Mesothelial cell of epicardium (in vitro differentiated cells): Measurements from ENCODE around the gene SNX13. TPM values are rescaled to one million over a fixed set of nuclear protein-coding genes. Genes with fewer than 3 reads are reported as not detected.
A peak's percentile ranks its signal among the peaks of the same experiment; 100 is the strongest.

Experiments
- DNase-seq, 2 experiments: peaks; one replicate each; pipeline ENCODE4 v3.0.0; 2021; ENCODE audit warnings: low spot score in 2 of 2; ENCODE audit not compliant: unreplicated experiment in 2 of 2
- H3K27ac Mint-ChIP-seq: 2 replicates; pipeline ENCODE4 v1.8.0; 2021; ENCODE audit warnings: mixed read lengths
- H3K27me3 Mint-ChIP-seq: 2 replicates; pipeline ENCODE4 v1.8.0; 2021; ENCODE audit warnings: low read depth, mixed read lengths
- H3K36me3 Mint-ChIP-seq: 2 replicates; pipeline ENCODE4 v1.8.0; 2021; ENCODE audit warnings: mixed read lengths
- H3K4me1 Mint-ChIP-seq: 2 replicates; pipeline ENCODE4 v1.8.0; 2021; ENCODE audit warnings: mixed read lengths
- H3K4me3 Mint-ChIP-seq: 2 replicates; pipeline ENCODE4 v1.8.0; 2021; ENCODE audit warnings: mild to moderate bottlenecking, moderate library complexity, mixed read lengths
- H3K9me3 Mint-ChIP-seq: 2 replicates; pipeline ENCODE4 v1.8.0; 2021; ENCODE audit warnings: mixed read lengths
- CTCF ChIP-seq: fragments of 200-600 bp; sonication (generic); IDR thresholded peaks from one replicate; pipeline ENCODE4 v1.5.0; 2021; ENCODE audit warnings: antibody characterized with exemption; ENCODE audit not compliant: unreplicated experiment
- total RNA-seq: library from RNA; stranded (reverse); gene quantifications from 3 replicates; pipeline ENCODE4 v1.2.1, GENCODE V29; 2021

Gene SNX13
- total RNA-seq, 1 donor from 2014 or later: 57.1 TPM

GRCh38 chr7:17939606-17940301 is 540 bp downstream of the SNX13 start:
- Mint-ChIP-seq H3K9me3 (no peaks in the 10 kb centered on the region), H3K27me3 (no peaks in the 10 kb centered on the region), H3K36me3 (no peaks in the 10 kb centered on the region), H3K4me3 (peak overlapping the region; percentile 94), H3K4me1 (peaks cover 41% of the 10 kb centered on the region), H3K27ac (peak overlapping the region; percentile 98)
- DNase-seq: no peak
- TF ChIP-seq CTCF: no peak

- DNase-seq: no peak
- H3K4me3 Mint-ChIP-seq: peak overlapping the region; percentile 94
- no peaks in the 10 kb centered on the region for H3K36me3 Mint-ChIP-seq
- peak overlapping the region; percentile 98 for H3K27ac Mint-ChIP-seq
- H3K27me3 Mint-ChIP-seq: no peaks in the 10 kb centered on the region
- no peak for TF ChIP-seq CTCF
- H3K9me3 Mint-ChIP-seq: no peaks in the 10 kb centered on the region
- H3K4me1 Mint-ChIP-seq: peaks cover 41% of the 10 kb centered on the region
These were observed 1.1 kb downstream of the SNX13 start for GRCh38 chr7:17939211-17939605.

- Mint-ChIP-seq H3K9me3 (no peaks in the 10 kb centered on the region), H3K4me1 (peaks cover 41% of the 10 kb centered on the region), H3K27ac (peak overlapping the region; percentile 48), H3K36me3 (no peaks in the 10 kb centered on the region), H3K4me3 (peak overlapping the region; percentile 94), H3K27me3 (no peaks in the 10 kb centered on the region)
- no peak for TF ChIP-seq CTCF
- DNase-seq: no peak
These were observed 2.7 kb downstream of the SNX13 start for GRCh38 chr7:17937506-17938120.

GRCh38 chr7:17936321-17936720 is 4.0 kb downstream of the SNX13 start:
- Mint-ChIP-seq H3K9me3 (no peaks in the 10 kb centered on the region), H3K4me1 (peaks cover 28% of the 10 kb centered on the region)
- no peak for DNase-seq

GRCh38 chr7:17934612-17935240 is 5.6 kb downstream of the SNX13 start:
- Mint-ChIP-seq H3K9me3 (no peaks in the 10 kb centered on the region), H3K27ac (no peak overlapping the region), H3K4me1 (peaks cover 25% of the 10 kb centered on the region), H3K36me3 (no peaks in the 10 kb centered on the region), H3K4me3 (no peak overlapping the region), H3K27me3 (no peaks in the 10 kb centered on the region)
- DNase-seq: no peak
- no peak for TF ChIP-seq CTCF

More at GRCh38 chr7:17936321-17936720, 4.0 kb downstream of the SNX13 start:
- Mint-ChIP-seq H3K27me3 (no peaks in the 10 kb centered on the region), H3K4me3 (no peak overlapping the region), H3K36me3 (no peaks in the 10 kb centered on the region), H3K27ac (peak overlapping the region; percentile 67)
- no peak for TF ChIP-seq CTCF
